ENCODE results near the gene KRTAP4-8. TPM values are rescaled to one million over a fixed set of nuclear protein-coding genes. Genes with fewer than 3 reads are reported as not detected.
"Not testable (repeated sequence)": the region's sequence is repeated elsewhere in the genome, so short reads cannot be mapped to it uniquely, and the experiment has no call there.

Gene KRTAP4-8
- total RNA-seq, 1 experiment from 2014 or later, result not detected

DNA sequence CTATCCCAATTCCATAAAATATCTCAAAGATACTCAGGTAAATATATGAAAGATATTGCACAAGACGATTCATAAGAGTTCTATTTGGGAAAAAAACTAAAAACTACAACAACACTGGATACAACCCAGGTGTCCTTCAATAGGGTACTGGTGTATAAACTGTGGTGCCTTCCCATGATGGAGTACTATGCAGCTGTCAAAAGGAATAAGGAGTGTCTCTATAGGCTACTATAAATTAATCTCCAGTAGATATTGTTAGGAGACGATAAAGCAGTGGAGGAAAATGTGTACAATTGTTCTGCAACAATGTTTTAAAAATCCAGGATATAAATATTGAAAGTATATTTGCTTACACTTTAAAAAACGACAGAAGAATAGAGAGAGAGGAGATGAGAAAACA, 28.5 kb upstream of the KRTAP4-8 start:
- BruUV-seq (replicated peaks), result no TSS peak
- intact Hi-C loops (cut with micrococcal nuclease; ENCODE audit: unreplicated experiment), result no loop called here
- DNase-seq, result no peak
- Histone ChIP-seq H3K9me3 (ENCODE audit: insufficient read depth, low read depth) (0 out of 2 replicates have a peak, but pooled peaks cover 3% of the 10 kb centered on the region), H3F3A (ENCODE audit: insufficient read depth, low read depth) (peaks cover 5% of the 10 kb centered on the region), H4K20me1 (ENCODE audit: insufficient read depth) (no peaks in the 10 kb centered on the region), H3K4me2 (no peak overlapping the region), H2AFZ (no peak overlapping the region), H3K27ac (no peak overlapping the region), H3K4me1 (replicated peaks; ENCODE audit: insufficient read depth) (peaks cover 7% of the 10 kb centered on the region), H3K9me2 (ENCODE audit: insufficient read depth) (no peaks in the 10 kb centered on the region; the same call in 1 of the 2 replicates), H3K4me3 (no peak overlapping the region), H3K79me2 (ENCODE audit: low read depth) (no peaks in the 10 kb centered on the region), H3K36me3 (ENCODE audit: low read depth) (no peaks in the 10 kb centered on the region), H3K27me3 (ENCODE audit: insufficient read depth, low read depth) (no peaks in the 10 kb centered on the region)
- POLR2A ChIA-PET (ENCODE audit: unreplicated experiment), result no interaction called here
- no peak for TF ChIP-seq EZH2 (IDR thresholded peaks at IDR 0.05; ENCODE audit: low read depth)
- TF ChIP-seq, protein P1, sequence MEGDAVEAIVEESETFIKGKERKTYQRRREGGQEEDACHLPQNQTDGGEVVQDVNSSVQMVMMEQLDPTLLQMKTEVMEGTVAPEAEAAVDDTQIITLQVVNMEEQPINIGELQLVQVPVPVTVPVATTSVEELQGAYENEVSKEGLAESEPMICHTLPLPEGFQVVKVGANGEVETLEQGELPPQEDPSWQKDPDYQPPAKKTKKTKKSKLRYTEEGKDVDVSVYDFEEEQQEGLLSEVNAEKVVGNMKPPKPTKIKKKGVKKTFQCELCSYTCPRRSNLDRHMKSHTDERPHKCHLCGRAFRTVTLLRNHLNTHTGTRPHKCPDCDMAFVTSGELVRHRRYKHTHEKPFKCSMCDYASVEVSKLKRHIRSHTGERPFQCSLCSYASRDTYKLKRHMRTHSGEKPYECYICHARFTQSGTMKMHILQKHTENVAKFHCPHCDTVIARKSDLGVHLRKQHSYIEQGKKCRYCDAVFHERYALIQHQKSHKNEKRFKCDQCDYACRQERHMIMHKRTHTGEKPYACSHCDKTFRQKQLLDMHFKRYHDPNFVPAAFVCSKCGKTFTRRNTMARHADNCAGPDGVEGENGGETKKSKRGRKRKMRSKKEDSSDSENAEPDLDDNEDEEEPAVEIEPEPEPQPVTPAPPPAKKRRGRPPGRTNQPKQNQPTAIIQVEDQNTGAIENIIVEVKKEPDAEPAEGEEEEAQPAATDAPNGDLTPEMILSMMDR (conservative IDR thresholded peaks at IDR 0.05), result no peak
- CTCF ChIA-PET, result no interaction called here

DNA sequence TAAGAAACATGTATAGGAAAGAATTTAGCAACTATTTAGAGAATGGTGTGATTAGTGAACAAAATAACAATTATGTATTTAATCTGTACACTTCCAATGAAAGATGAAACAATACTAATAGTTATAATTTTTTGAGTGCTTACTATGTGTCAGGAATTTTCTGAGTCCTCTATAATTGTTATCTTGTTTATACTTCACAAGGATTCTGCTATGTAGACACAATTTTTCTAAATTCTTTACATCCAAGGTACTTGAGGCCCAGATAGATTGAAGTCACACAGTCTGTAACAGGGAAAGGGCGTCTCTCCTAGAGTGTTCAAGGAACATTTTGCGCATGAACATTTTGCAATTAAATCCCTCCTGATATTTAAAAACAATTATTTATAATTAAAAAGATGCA, 27.1 kb upstream of the KRTAP4-8 start:
- Histone ChIP-seq H3K4me2 (no peak overlapping the region), H4K20me1 (ENCODE audit: insufficient read depth) (no peaks in the 10 kb centered on the region), H3K9me3 (ENCODE audit: insufficient read depth, low read depth) (0 out of 2 replicates have a peak, but pooled peaks cover 3% of the 10 kb centered on the region), H3K27ac (no peak overlapping the region), H3F3A (ENCODE audit: insufficient read depth, low read depth) (no peaks in the 10 kb centered on the region), H2AFZ (no peak overlapping the region), H3K79me2 (ENCODE audit: low read depth) (no peaks in the 10 kb centered on the region), H3K4me1 (replicated peaks; ENCODE audit: insufficient read depth) (no peaks in the 10 kb centered on the region; the same call in 1 of the 2 replicates), H3K4me3 (no peak overlapping the region), H3K27me3 (ENCODE audit: insufficient read depth, low read depth) (no peaks in the 10 kb centered on the region), H3K9me2 (ENCODE audit: insufficient read depth) (no peaks in the 10 kb centered on the region), H3K36me3 (ENCODE audit: low read depth) (no peaks in the 10 kb centered on the region)
- ChIA-PET POLR2A (ENCODE audit: unreplicated experiment) (no interaction called here), CTCF (no interaction called here)
- no peak for DNase-seq
- intact Hi-C loops (cut with micrococcal nuclease; ENCODE audit: unreplicated experiment), result no loop called here
- no peak for TF ChIP-seq EZH2 (IDR thresholded peaks at IDR 0.05; ENCODE audit: low read depth)
- TF ChIP-seq, protein P1 (conservative IDR thresholded peaks at IDR 0.05), result no peak
- no TSS peak for BruUV-seq (replicated peaks)

DNA sequence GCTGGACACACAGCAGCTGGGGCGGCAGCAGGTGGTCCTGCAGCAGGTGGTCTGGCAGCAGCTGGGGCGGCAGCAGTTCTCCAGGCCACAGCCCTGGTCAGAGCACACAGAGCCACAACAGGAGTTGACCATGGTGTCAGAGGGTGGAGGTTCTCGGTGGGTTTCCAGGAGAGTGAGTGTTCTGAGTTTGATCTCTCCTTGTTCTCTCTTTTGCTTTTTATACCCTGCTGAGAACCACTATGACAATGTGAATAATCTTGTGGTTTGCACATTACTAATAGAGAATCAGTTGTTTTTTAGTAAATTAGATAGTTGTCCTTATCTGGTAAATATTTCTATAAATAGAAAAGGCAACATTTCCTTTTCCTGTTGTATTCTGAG, 26.0 kb upstream of the KRTAP4-8 start, which contains the start of gene KRTAP4-12:
Gene KRTAP4-12 (minus strand): TSS at position 192 of the 381 bp plus-strand sequence. CDS start 60 bp downstream, at position 132.
- H3K4me3 ChIP-seq; H3K9me3 ChIP-seq (ENCODE audit: insufficient read depth, low read depth); DNase-seq; H4K20me1 ChIP-seq (ENCODE audit: insufficient read depth); H3K27me3 ChIP-seq (ENCODE audit: insufficient read depth, low read depth); H2AFZ ChIP-seq; H3F3A ChIP-seq (ENCODE audit: insufficient read depth, low read depth); BruUV-seq (replicated peaks); H3K27ac ChIP-seq; intact Hi-C loops (cut with micrococcal nuclease; ENCODE audit: unreplicated experiment); H3K36me3 ChIP-seq (ENCODE audit: low read depth); H3K9me2 ChIP-seq (ENCODE audit: insufficient read depth); H3K4me1 ChIP-seq (replicated peaks; ENCODE audit: insufficient read depth); H3K79me2 ChIP-seq (ENCODE audit: low read depth); H3K4me2 ChIP-seq; CTCF ChIA-PET: not testable (repeated sequence)
- POLR2A ChIA-PET (ENCODE audit: unreplicated experiment), result interaction anchor here (0.7 kb wide), 1 partner anchor 208 kb away, joined by 14 read pairs; no protein-coding TSS in a partner anchor

DNA sequence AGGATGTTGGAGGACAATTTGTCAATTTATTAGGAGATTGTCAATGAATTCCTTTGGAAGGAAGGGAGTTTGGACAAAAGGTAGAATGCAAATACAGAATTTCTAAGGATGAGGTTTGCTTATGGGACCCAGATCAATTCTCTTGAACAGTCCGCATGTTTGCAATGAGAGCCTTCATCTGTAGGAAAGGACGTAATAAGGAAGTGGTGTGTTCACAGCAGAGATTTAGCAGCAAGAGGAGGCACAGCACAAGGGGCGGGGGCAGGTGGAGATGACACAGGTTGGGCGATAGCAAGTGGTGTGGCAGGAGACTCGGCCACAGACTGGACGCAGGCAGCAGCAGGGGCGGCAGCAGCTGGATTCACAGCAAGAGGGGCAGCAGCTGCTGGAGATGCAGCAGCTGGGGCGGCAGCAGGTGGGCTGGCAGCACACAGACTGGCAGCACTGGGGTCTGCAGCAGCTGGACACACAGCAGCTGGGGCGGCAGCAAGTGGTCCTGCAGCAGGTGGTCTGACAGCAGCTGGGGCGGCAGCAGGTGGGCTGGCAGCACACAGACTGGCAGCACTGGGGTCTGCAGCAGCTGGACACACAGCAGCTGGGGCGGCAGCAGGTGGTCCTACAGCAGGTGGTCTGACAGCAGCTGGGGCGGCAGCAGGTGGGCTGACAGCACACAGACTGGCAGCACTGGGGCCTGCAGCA, 25.5 kb upstream of the KRTAP4-8 start:
- H3K27me3 ChIP-seq (ENCODE audit: insufficient read depth, low read depth); intact Hi-C loops (cut with micrococcal nuclease; ENCODE audit: unreplicated experiment); H3K4me1 ChIP-seq (replicated peaks; ENCODE audit: insufficient read depth); CTCF ChIA-PET; H3K79me2 ChIP-seq (ENCODE audit: low read depth); H3F3A ChIP-seq (ENCODE audit: insufficient read depth, low read depth); H4K20me1 ChIP-seq (ENCODE audit: insufficient read depth); H3K36me3 ChIP-seq (ENCODE audit: low read depth); H3K4me2 ChIP-seq; BruUV-seq (replicated peaks); H3K9me3 ChIP-seq (ENCODE audit: insufficient read depth, low read depth); H3K4me3 ChIP-seq; H3K27ac ChIP-seq; DNase-seq; H2AFZ ChIP-seq; H3K9me2 ChIP-seq (ENCODE audit: insufficient read depth): not testable (repeated sequence)
- POLR2A ChIA-PET (ENCODE audit: unreplicated experiment), result interaction anchor here (0.7 kb wide), 1 partner anchor 207 kb away, joined by 14 read pairs; no protein-coding TSS in a partner anchor
